Midbrain (tissue), 1 donor: ENCODE measurements around the gene LRRC25.
"Not testable (repeated sequence)": the region's sequence is repeated elsewhere in the genome, so short reads cannot be mapped to it uniquely, and the experiment has no call there.

Experiments
- DNase-seq: peaks from one replicate; lab custom pipeline; 2025; lab: John Stamatoyannopoulos, UW

Gene LRRC25

DNA sequence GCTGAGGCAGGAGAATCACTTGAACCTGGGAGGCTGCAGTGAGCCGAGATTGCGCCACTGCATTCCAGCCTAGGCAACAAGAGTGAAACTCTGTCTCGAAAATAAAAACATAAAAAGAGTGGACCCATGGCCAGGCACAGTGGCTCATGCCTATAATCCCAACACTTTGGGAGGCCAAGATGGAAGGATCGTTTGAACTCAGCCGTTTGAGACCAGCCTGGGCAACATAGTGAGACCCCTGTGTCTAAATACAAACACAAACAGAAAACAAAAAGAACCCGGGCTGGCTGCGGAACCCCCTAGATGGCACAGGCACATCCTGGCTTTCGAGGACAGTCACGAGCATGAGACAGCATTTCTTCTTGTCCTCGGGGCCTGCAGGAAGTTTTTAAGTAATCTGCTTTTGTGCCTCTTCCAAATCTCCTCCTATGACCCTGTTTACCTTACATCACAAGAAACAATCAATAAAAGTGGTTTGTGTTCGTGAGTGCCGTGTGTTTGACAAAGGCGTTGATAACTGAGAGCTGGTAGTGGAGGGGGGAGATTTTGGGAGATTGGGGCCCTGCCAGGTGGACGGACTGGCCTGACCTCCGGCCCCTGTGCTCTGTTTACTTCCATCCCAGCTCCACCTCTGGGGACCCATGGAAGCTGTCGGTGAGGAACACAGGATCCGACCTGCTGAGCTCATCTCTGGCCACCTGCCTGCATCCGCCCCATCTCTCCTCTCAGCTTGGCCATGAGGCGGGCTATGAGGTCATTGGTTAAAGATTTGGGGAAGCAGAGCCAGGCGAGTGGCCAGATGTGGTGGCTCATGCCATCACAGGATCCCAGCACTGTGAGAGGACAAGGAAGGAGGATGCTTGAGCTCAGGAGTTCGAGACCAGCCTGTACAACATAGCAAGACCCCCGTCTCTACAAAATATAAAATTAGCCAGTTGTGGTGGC lies 17.3 kb downstream of the LRRC25 start:
- no peak for DNase-seq

- DNase-seq: no peak
Observed at GRCh38 chr19:18377026-18377425, 20.4 kb downstream of the LRRC25 start.

GRCh38 chr19:18373892-18374629 lies 23.4 kb downstream of the LRRC25 start:
- DNase-seq: peak; percentile 34

GRCh38 chr19:18373407-18373891 lies 24.0 kb downstream of the LRRC25 start:
- no peak for DNase-seq

GRCh38 chr19:18368504-18369222 lies 28.8 kb downstream of the LRRC25 start:
- DNase-seq: no peak

DNA sequence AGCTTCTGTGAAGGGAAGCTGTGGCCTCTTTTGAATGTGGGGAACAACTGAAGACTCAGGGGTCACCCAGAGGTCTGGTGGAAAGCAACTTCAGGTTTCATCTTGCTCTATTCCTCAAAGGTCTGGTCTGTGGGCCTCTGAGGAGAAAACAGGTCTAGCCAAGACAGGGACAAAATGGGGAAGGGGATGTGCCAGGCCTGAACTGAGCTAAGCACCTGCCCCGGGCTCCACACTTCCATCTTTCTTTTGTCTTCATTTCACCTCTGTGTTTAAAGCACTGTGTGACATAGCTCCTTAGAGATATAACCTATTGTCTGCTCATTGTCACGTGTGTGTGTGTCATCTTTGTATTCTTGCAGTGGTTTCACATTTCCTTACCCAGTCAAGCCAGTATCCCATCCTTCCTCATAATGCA lies 31.4 kb downstream of the LRRC25 start:
- no peak for DNase-seq

- DNase-seq: peak; percentile 7
Observed at GRCh38 chr19:18364826-18365528, 32.4 kb downstream of the LRRC25 start.

GRCh38 chr19:18364277-18364825 lies 33.1 kb downstream of the LRRC25 start:
- not testable (repeated sequence) for DNase-seq

DNA sequence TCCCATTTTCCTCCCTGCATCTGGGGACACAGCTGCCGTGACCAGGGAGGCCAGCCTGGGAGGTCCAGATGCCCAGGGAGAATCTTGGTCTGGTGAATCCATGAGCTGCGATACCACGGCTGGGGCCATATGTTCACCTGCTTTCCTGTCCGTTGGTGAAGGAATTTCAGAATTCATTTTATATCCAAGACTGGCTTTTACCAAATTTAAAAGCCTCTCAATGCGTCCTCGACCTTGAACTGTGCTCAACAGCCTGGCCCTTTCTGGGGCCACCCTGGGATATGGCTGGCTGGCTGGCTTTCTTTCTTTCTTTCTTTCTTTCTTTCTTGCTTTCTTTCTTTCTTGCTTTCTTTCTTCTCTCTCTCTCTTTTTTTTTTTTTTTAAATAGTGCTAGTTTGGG lies 33.6 kb downstream of the LRRC25 start:
- DNase-seq: no peak

GRCh38 chr19:18362934-18363542 lies 34.4 kb downstream of the LRRC25 start:
- DNase-seq: no peak

DNA sequence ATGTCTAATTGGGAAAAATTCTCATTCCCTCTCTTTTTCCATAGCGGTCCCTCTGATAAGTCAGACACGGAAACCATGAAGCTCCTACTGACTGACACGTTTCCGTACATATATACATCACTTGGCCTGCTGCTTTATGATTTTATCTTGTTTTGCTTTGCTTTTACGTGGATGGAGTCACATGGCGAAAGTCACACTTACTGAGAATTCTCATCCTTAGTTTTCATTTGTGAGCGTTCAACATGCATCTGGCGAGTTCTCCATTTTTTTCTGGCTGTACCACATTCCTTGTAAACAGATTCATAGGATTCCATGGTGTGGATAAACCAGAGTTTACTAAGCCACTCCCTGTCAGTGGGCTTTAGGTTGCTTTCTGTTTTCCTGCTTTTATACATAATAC lies 35.8 kb downstream of the LRRC25 start:
- DNase-seq: no peak

GRCh38 chr19:18357041-18357440 lies 40.4 kb downstream of the LRRC25 start:
- DNase-seq: no peak

DNA sequence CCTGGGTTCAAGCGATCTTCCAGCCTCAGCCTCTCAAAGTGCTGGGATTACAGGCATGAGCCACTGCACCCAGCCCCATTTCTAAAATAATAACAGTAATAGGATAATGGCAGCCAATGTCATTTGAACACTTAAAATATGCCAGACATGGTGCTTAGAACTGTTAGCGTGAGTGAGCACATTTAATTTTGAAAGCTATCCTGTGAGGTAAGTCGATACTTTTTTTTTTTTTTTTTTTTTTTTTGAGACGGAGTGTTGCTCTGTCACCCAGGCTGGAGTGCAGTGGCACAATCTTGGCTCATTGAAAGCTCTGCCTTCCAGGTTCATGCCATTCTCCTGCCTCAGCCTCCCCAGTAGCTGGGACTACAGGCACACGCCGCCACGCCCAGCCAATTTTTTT lies 42.7 kb downstream of the LRRC25 start:
- not testable (repeated sequence) for DNase-seq

GRCh38 chr19:18353378-18354005 lies 43.9 kb downstream of the LRRC25 start:
- DNase-seq: no peak

- DNase-seq: no peak
Observed at GRCh38 chr19:18351544-18351943, 45.9 kb downstream of the LRRC25 start.

DNA sequence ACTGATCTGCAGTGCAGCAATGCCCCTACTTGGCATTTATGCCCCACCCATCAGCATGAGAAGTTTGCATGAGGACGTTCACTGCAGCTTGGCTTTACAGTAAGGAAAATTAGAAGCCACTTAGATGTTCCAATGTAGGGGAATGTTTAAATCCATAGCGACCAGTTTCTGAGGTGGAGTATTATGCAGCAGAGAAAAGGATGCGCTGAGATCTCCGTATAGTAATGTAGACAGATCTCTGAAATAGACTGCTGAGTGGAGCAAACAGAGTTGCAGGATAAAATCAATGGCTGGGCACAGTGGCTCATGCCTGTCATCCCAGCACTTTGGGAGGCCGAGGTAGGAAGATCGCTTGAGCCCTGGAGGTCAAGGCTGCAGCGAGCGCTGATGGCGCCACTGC lies 46.9 kb downstream of the LRRC25 start:
- DNase-seq: no peak

DNA sequence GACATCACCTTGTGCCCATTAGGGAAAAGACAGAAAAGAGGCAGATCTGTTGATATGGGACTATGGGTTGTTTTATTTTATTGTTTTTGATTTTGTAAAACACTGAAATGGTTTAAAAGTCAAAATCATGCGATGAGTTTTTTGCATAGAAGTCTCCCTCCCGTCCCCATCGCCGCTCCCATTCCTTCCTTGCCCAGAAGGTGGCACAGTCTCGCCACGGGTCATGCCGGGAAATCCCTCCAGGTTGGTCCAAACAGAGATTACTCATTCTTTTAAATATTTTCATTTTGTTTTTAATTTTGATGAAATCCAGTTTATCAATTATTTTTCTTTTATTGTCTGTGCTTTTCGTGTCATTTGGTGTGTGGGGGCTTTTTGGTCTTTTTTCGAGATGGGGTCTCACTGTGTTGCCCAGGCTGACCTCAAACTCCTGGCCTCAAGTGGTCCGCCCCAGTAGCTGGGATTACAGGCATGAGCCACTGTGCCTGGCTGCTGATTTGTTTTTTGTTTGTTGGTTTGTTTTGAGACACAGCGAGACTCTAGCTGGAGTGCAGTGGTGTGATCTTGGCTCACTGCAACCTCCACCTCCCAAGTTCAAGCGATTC lies 47.8 kb downstream of the LRRC25 start:
- no peak for DNase-seq

DNA sequence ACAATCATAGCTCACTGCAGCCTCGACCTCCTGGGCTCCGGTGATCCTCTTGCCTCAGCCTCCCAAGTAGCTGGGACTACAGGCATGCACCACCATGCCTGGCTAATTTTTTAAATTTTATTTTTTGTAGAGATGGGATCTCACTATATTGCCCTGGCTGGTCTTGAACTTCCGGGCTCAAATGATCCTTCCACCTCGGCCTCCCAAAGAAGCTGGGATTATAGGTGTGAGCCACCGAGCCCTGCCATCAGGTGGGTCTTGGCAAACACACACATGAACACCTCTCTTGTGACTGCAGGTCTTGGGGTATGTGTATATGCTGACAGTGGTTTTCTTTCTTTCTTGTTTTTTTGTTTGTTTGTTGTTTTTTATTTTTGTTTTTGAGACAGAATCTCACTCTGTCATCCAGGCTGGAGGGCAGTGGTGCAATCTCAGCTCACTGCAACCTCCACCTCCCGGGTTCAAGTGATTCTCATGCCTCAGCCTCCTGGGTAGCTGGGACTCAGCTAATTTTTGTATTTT lies 48.5 kb downstream of the LRRC25 start:
- DNase-seq: not testable (repeated sequence)

DNA sequence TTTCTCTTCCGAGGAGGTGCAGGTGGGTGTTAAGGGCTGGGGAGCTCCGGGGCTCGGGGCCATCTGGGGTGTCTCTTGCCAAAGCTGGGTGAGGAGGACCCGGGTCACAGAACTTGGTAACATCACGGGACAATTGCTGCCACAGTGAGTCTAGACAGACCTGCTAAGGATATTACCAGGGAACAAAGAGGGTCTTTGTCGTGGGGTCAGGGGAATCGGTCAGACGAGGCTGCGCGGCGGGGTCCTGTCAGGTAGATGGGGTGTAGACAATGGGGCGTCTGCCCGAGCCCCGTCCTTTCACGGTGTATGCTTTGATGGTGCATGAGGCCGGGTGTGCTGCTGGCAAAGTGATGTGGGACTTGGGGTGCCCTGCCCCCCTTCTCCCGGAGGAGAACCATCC lies 49.3 kb downstream of the LRRC25 start:
- DNase-seq: no peak

DNA sequence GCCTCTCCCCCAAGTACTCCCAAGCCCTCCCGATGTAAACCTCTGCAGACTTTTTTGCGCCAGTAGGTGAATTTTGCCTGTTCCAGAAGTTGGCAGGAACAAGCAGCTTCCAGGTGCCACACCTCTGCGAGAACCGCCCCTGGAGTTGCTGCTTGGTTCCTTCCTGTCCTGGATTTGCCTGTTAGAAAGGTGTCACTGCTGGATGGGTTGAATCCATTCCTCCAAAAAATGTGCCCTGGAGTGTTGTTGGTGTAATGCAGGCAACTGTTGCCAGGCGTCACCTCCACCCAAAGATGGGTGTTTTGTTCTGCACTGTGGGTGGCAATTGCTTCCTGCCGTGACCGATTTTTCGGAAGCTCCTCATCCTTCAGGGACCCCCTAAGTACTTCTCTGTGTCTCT lies 51.3 kb downstream of the LRRC25 start:
- DNase-seq: no peak
